Neuronal stem cell (in vitro differentiated cells): Measurements from ENCODE around the gene IFFO2. TPM values are rescaled to one million over a fixed set of nuclear protein-coding genes. Genes with fewer than 3 reads are reported as not detected.
A peak's percentile ranks its signal among the peaks of the same experiment; 100 is the strongest.

Experiments used
- DNase-seq: peaks from one replicate; pipeline ENCODE4 v3.0.0-alpha.2; 2013; ENCODE audit warnings: low spot score
- H2AFZ ChIP-seq: one replicate; pipeline ENCODE4 v1.6.1; 2013; ENCODE audit warnings: mild to moderate bottlenecking, low read length, inconsistent platforms
- H2AK5ac ChIP-seq: 2 replicates; pipeline ENCODE4 v1.6.1; 2013; ENCODE audit warnings: low read depth, mild to moderate bottlenecking, inconsistent platforms, low read length, moderate library complexity, mixed read lengths
- H2BK120ac ChIP-seq: 2 replicates; pipeline ENCODE4 v1.6.1; 2013; ENCODE audit warnings: low read depth, mild to moderate bottlenecking, inconsistent platforms, low read length, moderate library complexity, mixed read lengths
- H2BK12ac ChIP-seq: one replicate; pipeline ENCODE4 v1.6.1; 2013; ENCODE audit warnings: low read length, inconsistent platforms
- H2BK15ac ChIP-seq: 2 replicates; pipeline ENCODE4 v1.6.1; 2013; ENCODE audit warnings: mild to moderate bottlenecking, low read length, inconsistent platforms, mixed read lengths
- H2BK5ac ChIP-seq: one replicate; pipeline ENCODE4 v1.6.1; 2013; ENCODE audit warnings: inconsistent platforms, mild to moderate bottlenecking, low read length, moderate library complexity
- H3K14ac ChIP-seq: one replicate; pipeline ENCODE4 v1.6.1; 2013; ENCODE audit warnings: low read length, inconsistent platforms
- H3K18ac ChIP-seq: 2 replicates; pipeline ENCODE4 v1.6.1; 2013; ENCODE audit warnings: low read length, inconsistent platforms
- H3K23ac ChIP-seq: 2 replicates; pipeline ENCODE4 v1.6.1; 2013; ENCODE audit warnings: low read depth, mild to moderate bottlenecking, mixed read lengths, low read length, inconsistent platforms; ENCODE audit not compliant: poor library complexity
- H3K27ac ChIP-seq: replicated peaks from 3 replicates; pipeline ENCODE4 v1.5.1; 2013; ENCODE audit warnings: low read length, inconsistent platforms
- H3K27me3 ChIP-seq, 3 experiments: 2 replicates each; pipeline ENCODE4 v1.6.1; 2013; ENCODE audit warnings: low read length in 3 of 3, mild to moderate bottlenecking in 2 of 3, inconsistent platforms in 1 of 3, low read depth in 1 of 3, mixed read lengths in 1 of 3, moderate library complexity in 1 of 3; ENCODE audit not compliant: control insufficient read depth in 3 of 3, insufficient read depth in 3 of 3
- H3K36me3 ChIP-seq, 2 donors: replicated peaks in 1 of 2; 2 replicates each; pipeline ENCODE4 v1.6.1; 2013; ENCODE audit warnings: low read length in 2 of 2; ENCODE audit not compliant: control insufficient read depth in 2 of 2, insufficient read depth in 2 of 2
- H3K4ac ChIP-seq: 2 replicates; pipeline ENCODE4 v1.6.1; 2013; ENCODE audit warnings: inconsistent platforms, mild to moderate bottlenecking, low read length, moderate library complexity
- H3K4me1 ChIP-seq, 2 donors: 1 replicate in 1 of 2; 2 replicates in 1 of 2; pipeline ENCODE4 v1.6.1; 2013; ENCODE audit warnings: low read length in 2 of 2, low read depth in 1 of 2; ENCODE audit not compliant: control insufficient read depth in 2 of 2, insufficient read depth in 1 of 2
- H3K4me2 ChIP-seq: one replicate; pipeline ENCODE4 v1.6.1; 2013; ENCODE audit warnings: mild to moderate bottlenecking, low read length, inconsistent platforms; ENCODE audit not compliant: insufficient read depth, poor library complexity, severe bottlenecking
- H3K4me3 ChIP-seq, 2 donors: 2 replicates each; pipeline ENCODE4 v1.5.1; 2013; ENCODE audit warnings: low read length in 2 of 2, mild to moderate bottlenecking in 2 of 2, inconsistent platforms in 1 of 2, moderate library complexity in 1 of 2
- H3K79me1 ChIP-seq: one replicate; pipeline ENCODE4 v1.6.1; 2013; ENCODE audit warnings: low read depth, mild to moderate bottlenecking, inconsistent platforms, low read length, moderate library complexity
- H3K9ac ChIP-seq: one replicate; pipeline ENCODE4 v1.6.1; 2013; ENCODE audit warnings: mild to moderate bottlenecking, low read depth, low read length, inconsistent platforms; ENCODE audit not compliant: poor library complexity
- H3K9me3 ChIP-seq, 2 donors: replicated peaks in 1 of 2; 2 replicates each; pipeline versions ENCODE3 to v1.6.1; 2013; ENCODE audit warnings: low read length in 2 of 2, mild to moderate bottlenecking in 2 of 2, inconsistent platforms in 1 of 2, low read depth in 1 of 2, mixed read lengths in 1 of 2, moderate library complexity in 1 of 2; ENCODE audit not compliant: control insufficient read depth in 2 of 2, insufficient read depth in 1 of 2
- H4K8ac ChIP-seq: one replicate; pipeline ENCODE4 v1.6.1; 2013; ENCODE audit warnings: low read depth, mild to moderate bottlenecking, inconsistent platforms, low read length, moderate library complexity
- H4K91ac ChIP-seq: one replicate; pipeline ENCODE4 v1.6.1; 2013; ENCODE audit warnings: low read length, low read depth, mild to moderate bottlenecking, inconsistent platforms; ENCODE audit not compliant: poor library complexity
- WGBS, 2 donors: extraction: QIAGEN DNeasy Blood & Tissue Kit; methylation state at CpG; one replicate each; pipeline ENCODE4 v1.1.7; 2013; ENCODE audit warnings: missing lambda C conversion rate in 2 of 2, mixed read lengths in 1 of 2; ENCODE audit not compliant: insufficient read length in 2 of 2, insufficient replicate concordance in 1 of 2; ENCODE audit errors: extremely low coverage in 2 of 2; 5-methylcytosine and 5-hydroxymethylcytosine counted together
- polyA plus RNA-seq, 2 experiments: library from polyadenylated mRNA; stranded (reverse); fragments of 200-250 nt; gene quantifications; one replicate each; pipeline ENCODE4 v1.2.3, GENCODE V29; 2013

Gene IFFO2
- polyA plus RNA-seq (2013, experiment 1 of 2) = 3.4 TPM
- polyA plus RNA-seq (2013, experiment 2 of 2) = 3.3 TPM

DNA sequence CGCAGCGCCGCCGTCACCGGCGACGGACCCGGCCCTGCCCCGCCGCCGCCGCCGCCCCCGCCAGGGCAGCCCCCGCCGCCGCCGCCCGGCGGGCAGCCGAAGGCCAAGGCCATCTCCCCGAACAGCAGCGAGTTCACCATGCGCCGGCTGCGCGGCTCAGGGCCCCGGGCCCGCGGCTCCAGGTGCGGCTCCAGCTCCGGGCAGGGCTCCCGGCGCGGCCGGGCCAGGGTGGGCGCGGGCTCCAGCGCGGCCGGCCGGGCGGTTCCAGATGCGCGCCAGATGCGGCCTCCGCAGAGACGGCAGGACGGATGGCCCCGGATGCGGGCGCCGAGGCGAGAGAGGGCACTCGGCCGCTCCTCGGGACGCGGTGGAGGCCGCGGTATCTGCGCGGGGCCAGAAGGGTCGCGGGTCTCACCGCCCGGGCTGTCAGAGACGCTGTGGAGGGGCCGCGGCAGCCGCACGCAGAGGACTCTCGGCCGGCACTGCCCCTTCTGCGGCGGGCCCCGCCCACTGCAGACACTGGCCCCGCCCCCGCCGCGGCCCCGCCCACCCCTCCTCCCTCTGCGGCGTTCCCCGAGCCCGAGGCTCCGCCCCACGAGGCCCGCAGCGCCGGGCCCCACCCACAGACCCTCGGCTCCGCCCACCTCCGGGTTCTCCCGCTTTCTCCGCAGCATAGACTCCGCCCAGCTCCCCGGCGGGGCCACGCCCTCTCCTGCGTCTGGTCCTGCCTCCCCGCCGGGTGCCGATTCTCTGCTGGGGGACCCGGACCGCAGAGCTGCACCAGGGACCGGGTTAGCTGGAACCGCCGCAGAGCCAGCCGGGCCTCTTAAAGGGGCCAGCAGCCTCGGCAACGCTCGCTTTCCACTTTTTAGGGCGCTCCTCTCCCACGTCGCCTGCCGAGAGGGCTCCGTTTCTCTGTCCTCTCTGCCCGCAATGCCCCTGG, at the start of gene IFFO2:
Gene IFFO2 (minus strand): TSS at position 484 of the 943 bp plus-strand sequence. CDS start 344 bp downstream, at position 140.
- peak within 1 kb of the TSS; percentile 100 for H3K4me2 ChIP-seq
- H4K91ac ChIP-seq = peak within 1 kb of the TSS; percentile 75
- H2BK120ac ChIP-seq = no peak within 1 kb of the TSS
- peak within 1 kb of the TSS; percentile 93 for H2BK15ac ChIP-seq
- peak within 1 kb of the TSS; percentile 68 to 84 for H3K4me3 ChIP-seq
- peak within 1 kb of the TSS; percentile 50 for H3K27ac ChIP-seq
- H2BK5ac ChIP-seq = peak within 1 kb of the TSS; percentile 68
- peaks cover 0 to 1% of the 10 kb centered on the region in 2 donors for H3K9me3 ChIP-seq
- peak within 1 kb of the TSS; percentile 93 for H3K9ac ChIP-seq
- H3K27me3 ChIP-seq = peaks cover 7 to 28% (median 11%) of the 10 kb centered on the region in 3 experiments
- H3K36me3 ChIP-seq = no peaks in the 10 kb centered on the region
- peak within 1 kb of the TSS; percentile 73 for H4K8ac ChIP-seq
- H3K4me1 ChIP-seq = peaks cover 9 to 15% of the 10 kb centered on the region in 2 donors
- peaks cover 6% of the 10 kb centered on the region for H3K79me1 ChIP-seq
- DNase-seq = peak; percentile 95
- H3K14ac ChIP-seq = peak within 1 kb of the TSS; percentile 97
- peak within 1 kb of the TSS; percentile 100 for H3K18ac ChIP-seq
- H2AK5ac ChIP-seq = peak within 1 kb of the TSS; percentile 47
- H2BK12ac ChIP-seq = peak within 1 kb of the TSS; percentile 92
- no peak within 1 kb of the TSS for H3K4ac ChIP-seq
- peak within 1 kb of the TSS; percentile 87 for H3K23ac ChIP-seq
- peak within 1 kb of the TSS; percentile 99 for H2AFZ ChIP-seq
- no CpG with 5 or more reads among the region's 119 CpGs for WGBS, 2 donors

DNA sequence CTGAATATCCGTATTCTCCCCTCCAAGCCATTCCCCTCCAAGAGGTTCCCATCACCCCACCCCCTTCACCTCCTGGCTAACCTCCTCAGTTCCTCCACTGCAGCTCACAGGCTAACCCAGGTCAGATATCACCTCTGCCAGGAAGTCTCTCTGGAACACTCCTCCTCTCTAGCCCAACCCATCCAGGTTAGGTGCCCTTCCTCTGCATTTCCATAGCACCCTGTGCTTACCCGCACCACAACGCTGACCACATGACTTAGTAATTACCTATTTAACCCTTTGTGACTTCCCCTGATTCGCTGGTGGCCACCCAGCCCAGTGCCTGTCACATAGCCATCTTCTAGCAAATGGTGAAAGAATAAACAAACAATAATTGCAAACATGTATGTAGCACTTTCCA, 49.5 kb upstream of the IFFO2 start:
- H2AK5ac ChIP-seq = no peak overlapping the region
- no peak overlapping the region for H3K4me2 ChIP-seq
- no peak overlapping the region for H2BK120ac ChIP-seq
- peak overlapping the region; percentile 61 for H4K91ac ChIP-seq
- no peak overlapping the region for H3K23ac ChIP-seq
- no peaks in the 10 kb centered on the region for H3K27me3 ChIP-seq
- no peak overlapping the region for H3K14ac ChIP-seq
- no peak overlapping the region for H2AFZ ChIP-seq
- H3K27ac ChIP-seq = no peak overlapping the region
- H2BK5ac ChIP-seq = no peak overlapping the region
- H3K4ac ChIP-seq = no peak overlapping the region
- H4K8ac ChIP-seq = no peak overlapping the region
- no peak for DNase-seq
- WGBS, 2 donors = no CpG with 5 or more reads among the region's 4 CpGs
- H3K9me3 ChIP-seq = peaks cover 3 to 9% of the 10 kb centered on the region in 2 donors
- peaks cover 8 to 28% of the 10 kb centered on the region in 2 donors for H3K4me1 ChIP-seq
- H3K9ac ChIP-seq = no peak overlapping the region
- H2BK12ac ChIP-seq = no peak overlapping the region
- no peaks in the 10 kb centered on the region for H3K36me3 ChIP-seq
- no peak overlapping the region for H3K4me3 ChIP-seq
- H2BK15ac ChIP-seq = no peak overlapping the region
- H3K79me1 ChIP-seq = no peaks in the 10 kb centered on the region
- H3K18ac ChIP-seq = peak overlapping the region; percentile 57

DNA sequence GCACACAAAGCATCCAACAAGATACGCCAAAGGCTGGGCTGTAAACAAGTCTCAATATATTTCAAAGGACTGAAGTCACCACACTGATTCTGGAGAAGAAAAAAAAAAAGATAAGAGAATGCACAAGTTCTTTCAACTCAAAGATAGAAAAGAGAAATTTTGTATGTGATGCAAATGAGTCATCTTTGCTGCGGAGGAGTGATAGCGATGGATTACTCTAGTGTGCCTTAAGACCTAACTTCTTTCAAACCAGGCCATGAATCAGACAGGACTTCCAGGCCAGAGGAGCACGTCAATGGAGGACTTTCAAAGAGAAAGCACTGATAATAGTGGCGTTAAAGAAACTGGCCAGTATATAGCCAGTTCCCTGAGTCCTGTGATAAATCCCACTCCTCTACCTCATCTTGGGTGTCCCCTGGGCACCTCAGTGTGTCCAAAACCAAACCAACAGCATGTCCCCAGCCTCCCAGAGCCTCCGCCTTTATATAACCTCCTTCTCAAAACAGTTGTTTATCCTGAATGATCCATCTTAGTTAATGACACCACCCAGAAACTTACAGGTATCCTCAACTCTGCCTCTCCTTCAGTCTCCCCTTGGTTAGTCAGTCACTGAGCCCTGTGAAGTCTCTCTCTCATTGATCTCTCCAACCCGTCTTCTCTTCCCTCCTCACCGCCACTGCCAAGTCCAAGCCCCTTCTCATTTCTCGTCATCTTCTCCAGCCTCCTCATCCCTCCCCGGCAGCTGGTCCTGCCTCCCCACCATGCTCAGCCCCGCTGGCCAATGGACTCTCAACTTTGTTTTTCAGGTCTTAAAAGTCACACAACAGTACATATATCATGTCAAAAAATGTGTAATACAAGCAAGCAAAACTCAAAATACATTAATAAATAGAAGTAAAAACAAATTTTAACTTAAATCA, 47.2 kb upstream of the IFFO2 start:
- no CpG with 5 or more reads among the region's 11 CpGs for WGBS, 2 donors
- Histone ChIP-seq H3K4me2 (no peak overlapping the region), H2BK5ac (no peak overlapping the region), H4K91ac (no peak overlapping the region), H3K79me1 (no peaks in the 10 kb centered on the region), H3K27me3 (no peaks in the 10 kb centered on the region), H2AFZ (no peak overlapping the region), H4K8ac (no peak overlapping the region), H3K9me3 (peaks cover 3 to 9% of the 10 kb centered on the region in 2 donors), H3K4me1 (peaks cover 0 to 10% of the 10 kb centered on the region in 2 donors), H2AK5ac (no peak overlapping the region), H3K4ac (no peak overlapping the region), H3K23ac (no peak overlapping the region), H2BK120ac (no peak overlapping the region), H2BK15ac (no peak overlapping the region), H3K4me3 (no peak overlapping the region), H3K18ac (no peak overlapping the region), H2BK12ac (no peak overlapping the region), H3K36me3 (no peaks in the 10 kb centered on the region), H3K27ac (no peak overlapping the region), H3K9ac (no peak overlapping the region), H3K14ac (no peak overlapping the region)
- DNase-seq = no peak
